NCI-H774 (cell line): ENCODE results near the gene OR10H3.
"Not testable (repeated sequence)": the region's sequence is repeated elsewhere in the genome, so short reads cannot be mapped to it uniquely, and the experiment has no call there.

Experiments
- DNase-seq: peaks from one replicate; lab custom pipeline; 2025; lab: John Stamatoyannopoulos, UW

The OR10H3 gene, protein sequence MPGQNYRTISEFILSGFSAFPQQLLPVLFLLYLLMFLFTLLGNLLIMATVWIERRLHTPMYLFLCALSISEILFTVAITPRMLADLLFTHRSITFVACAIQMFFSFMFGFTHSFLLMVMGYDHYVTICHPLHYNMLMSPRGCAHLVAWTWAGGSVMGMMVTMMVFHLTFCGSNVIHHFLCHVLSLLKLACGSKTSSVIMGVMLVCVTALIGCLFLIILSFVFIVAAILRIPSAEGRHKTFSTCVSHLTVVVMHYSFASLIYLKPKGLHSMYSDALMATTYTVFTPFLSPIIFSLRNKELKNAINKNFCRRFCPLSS

DNA sequence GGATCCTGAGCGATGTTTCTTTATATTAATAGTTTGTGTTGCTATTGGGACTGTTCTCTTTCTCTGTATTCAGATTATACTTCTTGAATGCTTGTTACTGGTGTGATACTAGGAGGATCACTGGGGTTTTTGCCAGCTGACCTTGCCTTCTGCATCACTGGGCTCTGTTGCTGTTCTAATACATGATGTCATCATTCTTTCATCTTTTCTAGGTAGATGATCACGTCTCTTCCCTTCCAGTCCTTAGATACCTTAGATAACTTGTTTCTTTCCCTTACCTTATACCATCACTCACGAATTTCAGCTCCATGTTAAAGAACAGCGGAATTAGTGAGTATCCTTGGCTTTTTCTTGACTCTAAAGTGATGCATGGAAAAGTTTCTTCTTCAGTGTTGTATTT, at the start of gene OR10H3:
Gene OR10H3, plus strand, starts transcription at position 264 of the 400 bp plus-strand sequence. CDS start 3,408 bp downstream, outside the sequence.
- DNase-seq, result no peak

DNA sequence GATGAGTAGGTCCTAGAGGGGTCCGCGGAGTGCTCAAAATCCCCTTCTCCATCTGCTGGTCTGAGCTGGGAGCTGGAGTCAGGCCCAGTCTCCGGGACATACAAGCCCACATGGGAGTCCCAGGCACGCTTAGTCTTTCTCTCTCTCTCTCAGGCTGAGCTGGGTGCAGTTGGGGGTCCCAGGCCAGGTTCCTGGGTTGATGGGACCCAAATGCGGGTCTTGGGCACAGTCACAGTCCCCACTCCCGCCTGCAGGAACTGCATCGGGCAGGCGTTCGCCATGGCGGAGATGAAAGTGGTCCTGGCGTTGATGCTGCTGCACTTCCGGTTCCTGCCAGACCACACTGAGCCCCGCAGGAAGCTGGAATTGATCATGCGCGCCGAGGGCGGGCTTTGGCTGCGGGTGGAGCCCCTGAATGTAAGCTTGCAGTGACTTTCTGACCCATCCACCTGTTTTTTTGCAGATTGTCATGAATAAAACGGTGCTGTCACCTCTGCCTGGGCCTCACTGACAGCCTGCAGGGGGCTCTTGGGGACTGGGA, 41.1 kb upstream of the OR10H3 start:
- DNase-seq, result no peak

DNA sequence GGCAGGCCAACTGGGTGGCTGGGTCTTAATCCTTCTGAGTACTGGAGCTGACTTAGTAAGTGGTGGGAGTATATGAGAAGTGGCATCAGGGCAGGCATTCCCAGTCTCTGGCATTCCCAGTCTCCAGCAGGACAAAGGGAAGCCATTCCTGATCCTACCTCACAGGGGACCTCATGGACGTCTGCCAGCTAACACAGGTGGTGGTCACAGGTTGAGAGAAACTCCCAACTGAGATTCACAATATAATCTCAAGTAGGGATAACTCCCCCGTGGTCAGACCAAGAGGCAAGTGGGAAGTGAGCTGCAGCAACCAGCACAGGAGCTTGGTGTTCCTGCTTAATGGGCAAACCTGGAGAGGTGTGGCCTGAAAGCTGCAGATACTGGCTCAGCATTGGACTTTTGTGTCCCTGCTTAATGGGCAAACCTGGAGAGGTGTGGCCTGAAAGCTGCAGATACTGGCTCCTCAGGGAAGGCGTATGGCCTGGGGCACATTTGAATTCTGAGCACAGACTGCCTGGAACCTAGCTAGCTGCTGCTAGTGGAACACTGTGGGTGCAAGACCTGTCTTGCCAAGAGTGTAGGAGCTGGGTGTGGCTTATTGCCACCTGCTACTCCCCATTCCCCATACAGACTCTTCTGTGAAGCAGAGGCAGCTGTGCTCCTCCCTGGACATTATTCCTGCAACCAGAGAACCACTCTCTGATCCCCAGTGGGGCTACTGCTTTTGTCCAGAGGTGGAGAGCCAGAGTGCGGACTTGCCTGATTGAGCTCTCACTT, 35.8 kb upstream of the OR10H3 start:
- DNase-seq, result peak; percentile 76

DNA sequence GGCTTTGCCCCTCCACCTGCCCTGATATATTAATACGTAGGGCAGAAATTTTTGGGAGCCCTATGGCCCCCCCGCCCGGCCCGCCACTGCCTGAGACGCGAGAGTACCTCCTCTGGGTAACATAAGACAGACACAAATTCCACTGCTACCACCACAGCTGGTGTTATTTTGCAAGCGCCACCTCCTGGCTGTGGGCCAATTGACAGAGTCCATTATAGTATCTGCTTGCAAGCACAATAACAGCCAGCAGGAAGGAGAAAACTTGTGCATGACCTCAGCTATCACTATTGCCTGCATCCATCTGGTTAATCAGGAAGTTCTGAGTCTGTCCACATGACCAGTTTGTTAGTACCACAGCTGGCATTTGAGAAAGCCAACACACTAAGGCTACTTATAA, 35.3 kb upstream of the OR10H3 start:
- peak; percentile 72 for DNase-seq

DNA sequence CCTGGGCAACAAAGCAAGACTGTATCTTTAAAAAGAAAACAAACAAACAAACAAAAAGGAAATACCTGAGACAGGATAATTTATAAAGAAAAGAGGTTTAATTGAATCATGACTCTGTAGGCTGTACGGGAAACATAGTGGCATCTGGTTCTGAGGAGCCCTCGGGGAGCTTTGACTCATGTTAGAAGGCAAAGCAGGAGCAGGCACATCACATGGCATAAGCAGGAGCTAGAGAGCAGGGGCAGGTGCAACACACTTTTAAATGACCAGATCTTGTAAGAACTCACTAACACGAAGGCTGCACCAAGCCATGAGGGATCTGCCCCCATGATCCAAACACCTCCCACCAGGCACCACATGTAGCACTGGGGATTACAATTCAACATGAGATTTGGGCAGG, 23.1 kb upstream of the OR10H3 start:
- no peak for DNase-seq

DNA sequence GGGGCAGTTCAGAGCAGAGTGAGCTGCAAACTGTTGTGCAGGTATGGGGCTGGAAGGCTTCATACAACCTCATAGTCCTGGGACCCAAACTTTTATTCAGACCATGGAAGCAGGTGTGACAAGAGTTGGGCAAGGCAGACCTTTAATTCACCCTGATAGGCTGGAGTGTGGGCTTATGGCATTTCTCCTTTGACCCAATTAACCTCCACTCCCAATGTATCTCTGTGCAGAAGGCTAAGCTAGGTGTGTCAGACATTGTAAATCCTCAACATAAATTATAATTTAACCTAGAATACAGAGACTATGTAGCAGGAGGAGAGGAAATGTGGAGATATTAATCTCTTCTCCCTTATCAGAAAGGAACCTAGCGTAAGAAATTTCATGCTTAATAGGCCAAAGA, 22.1 kb upstream of the OR10H3 start:
- DNase-seq, result no peak

DNA sequence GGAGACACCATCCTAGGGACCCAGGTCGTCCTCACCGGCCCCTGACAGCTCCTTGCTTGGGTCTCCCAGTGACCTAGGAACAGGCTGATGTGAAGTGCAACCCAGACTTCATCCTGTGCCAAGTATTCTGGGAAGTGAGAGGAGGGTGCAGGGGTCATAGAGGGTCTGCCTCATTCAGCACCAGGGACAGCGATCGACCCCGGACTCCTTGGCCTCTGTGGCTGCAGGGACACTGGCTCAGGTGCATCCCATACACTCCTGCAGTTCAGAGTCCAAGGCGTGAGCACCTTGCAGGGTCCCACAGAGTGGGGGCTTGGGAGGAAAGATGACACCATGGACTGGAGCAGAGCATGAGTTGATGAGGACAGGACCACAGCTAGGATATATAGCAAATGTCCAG, 20.0 kb upstream of the OR10H3 start:
- no peak for DNase-seq

DNA sequence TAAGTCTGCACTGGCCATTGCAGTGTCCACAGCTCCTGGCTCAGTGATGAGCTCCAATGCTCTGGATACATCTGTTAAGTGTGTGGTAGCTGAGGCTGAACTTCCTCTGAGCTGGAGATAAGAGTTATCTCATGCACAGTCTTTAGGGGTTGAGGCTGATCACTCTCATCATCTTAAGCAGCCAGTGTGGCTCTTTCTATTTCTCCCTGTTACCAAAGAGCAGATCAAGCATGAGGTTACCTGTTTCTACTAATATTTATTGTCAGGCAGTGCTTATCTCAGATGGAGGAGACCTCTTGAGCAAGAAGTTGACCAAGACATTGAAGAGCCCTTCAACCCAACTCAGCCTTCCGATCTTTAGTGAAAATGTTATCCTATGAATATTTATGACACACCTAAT, 16.5 kb upstream of the OR10H3 start:
- no peak for DNase-seq

DNA sequence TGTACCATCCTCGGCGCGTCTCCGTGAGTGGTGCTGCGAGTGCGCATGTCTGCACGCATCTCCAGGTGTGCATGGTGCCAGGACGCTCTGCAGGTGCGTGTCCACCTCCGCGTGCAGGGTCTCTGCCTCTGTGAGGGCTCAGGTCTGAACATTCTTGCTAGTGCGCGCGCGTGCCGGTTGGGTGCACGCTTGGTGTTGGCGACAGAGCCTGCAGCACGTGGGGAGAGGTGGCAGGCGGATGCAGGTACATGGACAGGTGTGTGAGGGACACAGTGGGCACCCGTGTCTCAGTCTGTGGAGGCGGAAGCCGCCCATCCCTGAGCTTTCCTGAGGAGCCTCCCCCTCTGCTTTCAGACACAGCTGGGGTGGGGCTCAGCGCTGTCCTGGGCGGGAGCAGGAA, 14.8 kb upstream of the OR10H3 start:
- DNase-seq, result no peak

DNA sequence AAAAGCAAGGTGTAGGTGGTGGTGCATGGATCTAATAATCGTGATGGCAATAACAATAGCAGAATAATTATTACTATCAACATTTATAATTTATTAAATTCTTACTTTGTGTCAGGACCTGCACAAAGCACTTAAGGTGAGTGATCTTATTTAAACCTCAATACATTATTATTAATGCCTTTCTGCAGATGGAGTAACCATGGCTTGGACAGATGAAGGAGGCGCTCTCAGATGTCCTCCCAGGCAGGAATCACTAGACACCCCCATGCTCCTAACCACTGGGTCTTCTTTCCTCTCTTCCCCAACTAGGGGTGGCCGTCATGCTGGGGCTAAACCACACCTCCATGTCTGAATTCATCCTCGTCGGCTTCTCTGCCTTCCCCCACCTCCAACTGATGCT, 10.1 kb upstream of the OR10H3 start, which contains the start of gene OR10H2:
Gene OR10H2, plus strand, starts transcription at position 301 of the 400 bp plus-strand sequence. Its CDS starts 20 bp downstream, at position 321.
- DNase-seq, result no peak

DNA sequence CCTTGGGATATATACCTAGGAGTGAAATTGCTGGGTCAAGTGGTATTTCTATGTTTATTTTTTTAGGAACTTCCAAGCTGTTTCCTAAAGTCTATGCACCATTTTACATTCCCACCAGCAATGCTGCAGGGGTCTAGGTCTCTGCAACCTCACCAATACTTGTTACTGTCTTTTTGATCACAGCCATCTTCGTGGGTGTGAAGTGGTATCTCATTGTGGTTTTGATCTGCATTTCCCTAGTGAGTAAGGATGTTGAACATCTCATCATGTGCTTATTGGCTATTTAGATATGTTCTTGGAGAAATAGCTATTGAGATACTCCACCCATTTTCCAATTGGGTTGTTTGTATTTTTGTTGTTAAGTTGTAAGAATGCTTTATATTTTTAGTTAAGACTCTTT, 7.2 kb upstream of the OR10H3 start:
- DNase-seq, result no peak

DNA sequence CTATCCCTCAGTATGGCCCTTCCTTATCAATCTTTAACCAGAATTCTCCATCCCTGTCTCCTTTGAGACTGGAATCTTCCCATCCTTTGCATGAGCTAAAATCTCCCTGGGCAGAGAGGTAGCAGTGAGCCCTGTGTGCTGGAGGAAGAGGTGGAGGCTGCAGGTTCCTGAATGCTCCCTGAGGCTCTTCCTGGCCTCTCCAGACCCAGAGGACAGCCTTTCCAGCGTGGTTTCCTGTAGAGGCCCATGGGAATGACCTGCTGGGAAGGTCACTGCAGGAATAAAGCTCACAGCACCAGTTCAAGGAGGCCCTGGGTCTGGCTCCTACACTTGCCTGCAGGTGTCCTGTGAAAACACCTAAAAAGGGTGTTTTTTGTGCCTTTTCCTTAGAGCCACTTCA, 5.4 kb upstream of the OR10H3 start:
- DNase-seq, result no peak

DNA sequence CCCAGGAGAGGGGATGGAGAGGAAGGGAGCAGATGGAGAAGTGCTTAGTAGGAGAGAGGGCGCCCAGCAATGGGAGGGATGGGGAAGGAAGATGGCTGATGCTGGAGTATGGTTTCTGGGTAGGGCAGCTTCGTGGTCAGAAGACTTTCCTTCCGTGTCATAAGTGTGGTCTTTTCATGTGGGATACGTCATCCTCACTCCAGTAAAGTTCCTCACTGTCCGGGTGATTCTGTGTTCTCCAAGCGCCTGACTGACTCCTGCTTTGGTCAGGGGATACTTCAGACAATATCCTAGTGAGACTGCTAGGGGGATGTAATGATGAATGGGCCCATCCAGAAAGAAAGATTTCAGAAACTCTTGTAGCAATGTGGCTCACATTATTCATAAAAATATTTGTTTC, 3.9 kb upstream of the OR10H3 start:
- no peak for DNase-seq

DNA sequence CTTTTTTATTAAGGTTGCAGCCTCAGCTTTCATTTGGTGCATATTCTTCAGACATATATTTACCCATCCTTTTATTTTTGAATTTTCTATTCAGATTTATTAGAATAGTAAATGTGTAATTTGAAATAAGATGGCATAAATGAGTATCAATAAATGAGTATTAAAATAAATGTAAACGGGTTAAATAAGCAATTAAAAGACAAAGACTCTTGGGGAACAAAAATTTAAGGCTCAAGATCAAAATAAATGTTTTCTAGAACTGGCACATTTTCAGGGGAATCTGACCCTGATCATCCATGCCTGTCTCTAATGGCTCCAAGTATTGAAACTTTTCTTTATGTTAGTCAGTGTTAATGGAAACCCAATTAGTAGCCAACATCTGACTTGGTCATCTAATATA, 3.0 kb downstream of the OR10H3 start:
- no peak for DNase-seq

DNA sequence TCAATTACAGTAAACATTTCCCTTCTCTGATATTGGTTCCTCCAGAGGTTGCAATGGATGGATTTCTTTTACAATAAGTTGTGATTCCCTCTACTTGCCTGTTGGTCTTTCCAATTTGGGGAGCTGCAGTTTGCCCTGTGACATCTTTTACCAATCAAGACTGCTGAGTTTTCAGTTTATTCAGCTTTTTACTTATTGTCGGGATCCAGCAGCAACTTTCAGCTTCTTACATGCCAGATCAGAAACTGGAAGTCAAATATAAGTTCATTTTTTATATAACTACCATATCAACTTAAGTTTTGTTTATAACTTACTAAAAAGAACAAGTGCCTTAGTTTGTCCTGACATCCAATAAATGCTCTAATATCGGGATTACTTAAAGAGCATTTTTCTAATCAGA, 10.5 kb downstream of the OR10H3 start:
- no peak for DNase-seq

DNA sequence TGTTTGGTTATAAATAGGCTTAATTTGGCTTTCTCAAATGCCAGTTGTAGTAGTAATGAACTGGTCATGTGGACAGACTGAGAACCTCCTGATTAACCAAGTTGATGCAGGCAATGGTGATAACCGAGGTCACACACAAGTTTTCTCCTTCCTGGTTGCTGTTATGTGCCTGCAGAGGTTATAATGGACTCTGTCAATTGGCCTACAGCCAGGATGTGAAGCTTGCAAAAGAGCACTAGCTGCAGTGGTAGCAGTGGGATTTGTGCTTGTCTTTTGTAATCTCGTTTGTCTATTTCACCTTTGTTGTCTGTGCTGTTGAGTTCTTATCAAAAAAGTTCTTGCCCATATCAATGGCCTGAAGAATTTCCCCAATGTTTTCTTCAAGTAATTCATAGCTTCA, 20.6 kb downstream of the OR10H3 start:
- DNase-seq, result no peak

DNA sequence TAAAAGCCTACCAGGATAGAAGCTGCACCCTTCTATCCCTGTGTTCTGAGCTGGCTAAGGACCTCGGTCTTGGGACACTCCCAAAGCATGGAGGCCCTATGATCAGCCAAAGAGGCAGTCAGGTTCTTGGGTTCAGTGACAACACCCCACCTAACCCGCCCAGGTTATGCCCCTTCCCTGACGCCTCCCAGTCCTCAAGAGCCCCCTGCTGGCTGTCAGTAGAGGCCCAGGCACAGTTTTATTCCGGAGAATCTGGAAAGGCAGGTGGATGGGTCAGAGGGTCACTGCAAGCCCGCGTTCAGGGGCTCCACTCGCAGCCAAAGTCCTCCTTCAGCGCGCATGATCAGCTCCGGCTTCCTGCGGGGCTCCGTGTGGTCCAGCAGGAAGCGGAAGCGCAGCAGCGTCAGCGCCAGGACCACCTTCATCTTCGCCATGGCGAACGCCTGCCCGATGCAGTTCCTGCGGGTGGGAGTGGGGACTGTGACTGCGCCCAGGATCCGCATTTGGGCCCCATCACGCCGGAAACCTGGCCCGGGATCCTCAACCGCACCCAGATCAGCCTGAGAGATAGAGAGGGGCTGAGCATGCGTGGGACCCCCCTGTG, 22.3 kb downstream of the OR10H3 start:
- DNase-seq, result no peak

DNA sequence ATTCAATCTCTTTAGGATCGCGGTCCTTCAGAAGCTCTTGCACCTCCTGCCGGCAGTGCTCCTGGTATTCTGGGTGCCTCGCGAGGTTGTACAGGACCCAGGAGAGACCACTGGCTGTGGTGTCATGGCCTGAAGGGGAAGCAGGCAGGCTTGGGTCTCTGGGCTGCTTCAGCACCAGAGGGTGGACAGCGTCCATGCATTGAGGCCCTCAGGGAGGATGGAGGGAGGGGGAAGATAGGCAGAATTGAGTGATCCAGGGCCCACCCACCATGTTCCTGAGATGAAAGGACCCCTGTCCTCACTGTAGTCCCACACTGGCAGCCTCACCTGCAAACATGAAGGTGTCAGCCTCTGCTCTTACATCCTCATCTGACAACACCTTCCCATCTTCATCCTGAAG, 31.8 kb downstream of the OR10H3 start:
- no peak for DNase-seq

DNA sequence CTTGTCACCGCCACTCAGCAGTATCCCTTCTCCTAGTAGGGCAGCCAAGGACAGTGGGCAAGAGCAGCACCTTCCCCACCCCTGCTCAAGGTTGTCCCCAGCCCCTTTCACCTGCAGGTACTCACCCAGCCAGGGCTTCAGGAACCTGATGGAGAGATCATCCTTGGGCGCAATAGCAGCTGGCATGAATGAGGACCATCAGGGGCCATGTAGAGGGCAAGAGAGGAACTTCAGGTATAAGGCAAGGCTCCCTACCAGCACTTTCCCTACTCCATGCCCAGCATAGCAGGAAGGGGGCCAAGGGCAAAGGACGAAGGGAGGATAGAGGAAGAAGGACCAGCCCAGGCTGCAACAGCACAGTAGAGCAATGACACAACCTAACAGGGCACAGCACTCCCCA, 36.4 kb downstream of the OR10H3 start:
- not testable (repeated sequence) for DNase-seq

DNA sequence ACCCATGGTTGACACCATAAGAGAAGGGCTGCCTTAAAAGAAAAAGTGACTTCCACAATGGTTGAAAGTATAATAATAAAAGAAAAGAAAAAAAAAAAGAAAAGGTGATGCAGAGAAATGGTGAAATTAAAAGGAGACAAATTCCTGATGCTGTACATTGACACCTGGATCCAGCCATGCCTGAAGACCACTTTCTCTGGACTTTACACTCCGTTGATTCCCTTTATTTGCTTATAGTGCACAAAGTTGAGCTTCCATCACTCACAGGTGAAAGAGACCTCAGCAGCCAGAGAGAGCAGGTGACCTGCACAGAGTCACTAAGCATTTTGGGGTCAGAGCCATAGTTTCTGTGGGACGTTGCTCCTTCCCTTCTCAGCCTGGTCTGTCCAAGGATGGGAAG, 37.5 kb downstream of the OR10H3 start:
- DNase-seq, result no peak

DNA sequence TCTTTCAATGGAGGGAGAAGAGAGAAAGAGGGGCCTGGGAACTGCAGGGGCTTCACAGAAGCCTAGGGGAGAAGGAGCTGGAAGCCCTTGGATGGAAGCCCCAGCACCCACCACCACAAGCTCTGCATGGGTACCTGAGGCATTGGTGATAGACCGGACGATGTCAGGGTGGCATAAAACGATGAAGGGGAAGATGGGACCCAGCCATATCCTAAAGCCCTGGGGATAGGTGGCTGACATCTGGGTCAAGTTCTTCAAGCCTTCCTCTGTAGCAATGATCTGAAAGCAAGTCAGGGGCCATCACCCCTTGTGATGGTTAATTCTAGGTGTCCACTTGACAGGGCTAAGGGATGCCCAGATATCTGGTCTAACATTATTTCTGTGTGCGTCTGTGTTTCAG, 38.5 kb downstream of the OR10H3 start:
- no peak for DNase-seq

DNA sequence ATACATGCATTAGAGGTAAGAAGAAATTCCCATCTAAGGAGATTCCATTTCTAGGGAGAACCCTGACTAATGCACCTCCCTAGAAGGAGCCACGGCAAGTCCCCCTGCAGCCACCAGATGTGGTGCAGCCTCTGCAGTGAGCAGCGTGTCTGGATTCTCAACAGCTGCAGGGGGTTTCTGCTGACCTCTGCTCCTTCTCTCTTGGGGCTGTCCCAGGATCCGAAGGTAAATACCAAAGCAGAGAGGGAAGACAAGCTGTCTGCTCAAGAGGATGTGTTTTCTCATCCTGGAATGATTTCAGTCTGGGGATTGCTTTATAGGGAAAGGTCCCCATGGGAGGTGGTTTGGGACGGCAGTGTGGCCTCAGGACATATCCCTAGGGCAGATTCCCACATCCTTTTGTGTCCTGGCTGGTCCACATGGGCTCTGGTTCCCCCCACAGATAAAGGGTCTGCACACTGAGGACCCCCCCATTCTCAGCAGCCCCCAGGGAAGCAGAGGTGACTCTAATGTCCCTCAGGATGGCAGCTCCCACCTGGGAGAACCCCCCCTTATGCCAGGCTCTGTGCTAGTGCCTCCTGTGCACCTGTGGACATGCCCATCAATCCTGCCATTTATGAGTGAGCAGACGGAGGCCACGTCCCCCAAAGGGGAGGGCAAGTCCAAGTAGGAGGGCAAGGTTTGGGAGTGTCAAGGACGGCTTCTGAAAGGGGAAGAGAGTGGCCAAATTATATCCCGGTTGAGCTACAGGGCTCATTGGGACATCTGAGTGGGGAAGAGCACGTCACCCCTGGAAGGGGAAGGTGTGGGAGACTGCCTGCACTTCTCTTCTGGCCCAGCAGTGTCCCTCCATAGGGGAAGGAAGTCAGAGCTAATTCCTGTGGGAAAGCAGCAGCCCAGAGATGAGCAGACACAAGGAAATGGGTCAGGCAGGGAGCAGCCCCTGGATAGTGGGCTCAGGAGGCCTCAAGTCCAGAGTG, 39.5 kb downstream of the OR10H3 start:
- DNase-seq, result no peak
